DOHH2 (cell line): ENCODE measurements around the gene DPP6.

Source experiments
- H3F3A ChIP-seq: fragments of 200-600 bp; sonication (generic), shearing (Covaris generic); 2 replicates; pipeline ENCODE4 v1.6.0; 2016; ENCODE audit warnings: antibody characterized with exemption, mild to moderate bottlenecking; ENCODE audit not compliant: control insufficient read depth, insufficient read depth
- H3K27ac ChIP-seq: fragments of 200-600 bp; sonication (generic); 2 replicates; pipeline ENCODE4 v1.5.1; 2014; ENCODE audit warnings: low read depth, mild to moderate bottlenecking, low read length, moderate library complexity
- H3K27me3 ChIP-seq: fragments of 200-600 bp; sonication (generic); 2 replicates; pipeline ENCODE4 v1.6.1; 2014; ENCODE audit warnings: mild to moderate bottlenecking, low read length, mixed read lengths; ENCODE audit not compliant: control insufficient read depth
- H3K36me3 ChIP-seq: fragments of 200-600 bp; sonication (generic); 2 replicates; pipeline ENCODE4 v1.6.1; 2014; ENCODE audit warnings: mild to moderate bottlenecking, low read length, moderate library complexity, mixed read lengths; ENCODE audit not compliant: control insufficient read depth
- H3K4me1 ChIP-seq: fragments of 200-600 bp; sonication (generic); 2 replicates; pipeline ENCODE4 v1.6.1; 2014; ENCODE audit warnings: mild to moderate bottlenecking, low read length, mixed read lengths; ENCODE audit not compliant: control insufficient read depth
- H3K4me2 ChIP-seq: fragments of 200-600 bp; sonication (generic); 2 replicates; pipeline ENCODE4 v1.6.0; 2014; ENCODE audit warnings: mild to moderate bottlenecking, low read length, moderate library complexity
- H3K4me3 ChIP-seq: fragments of 200-600 bp; sonication (generic); 2 replicates; pipeline ENCODE4 v1.5.1; 2014; ENCODE audit warnings: mild to moderate bottlenecking, low read length, mixed read lengths
- H3K79me2 ChIP-seq: fragments of 200-600 bp; sonication (generic); 2 replicates; pipeline ENCODE4 v1.6.1; 2014; ENCODE audit warnings: mild to moderate bottlenecking, low read length, mixed read lengths; ENCODE audit not compliant: control insufficient read depth
- H3K9me2 ChIP-seq: fragments of 200-600 bp; sonication (generic); replicated peaks from 2 replicates; pipeline ENCODE4 v1.6.1; 2014; ENCODE audit warnings: mild to moderate bottlenecking, low read length, mixed read lengths; ENCODE audit not compliant: control insufficient read depth
- H3K9me3 ChIP-seq: fragments of 200-600 bp; sonication (generic); 2 replicates; pipeline ENCODE4 v1.6.1; 2014; ENCODE audit warnings: antibody characterized with exemption, low read length, mixed read lengths; ENCODE audit not compliant: control insufficient read depth, insufficient read depth
- H4K20me1 ChIP-seq: fragments of 200-600 bp; sonication (generic); 2 replicates; pipeline ENCODE4 v1.6.0; 2014; ENCODE audit warnings: low read depth, mild to moderate bottlenecking, antibody characterized with exemption, low read length, moderate library complexity; ENCODE audit not compliant: control insufficient read depth, insufficient read depth
- CTCF ChIP-seq: fragments of 200-600 bp; sonication (generic); IDR thresholded peaks from one replicate; pipeline ENCODE4 v1.5.1; 2014; ENCODE audit warnings: antibody characterized with exemption, mild to moderate bottlenecking, low read depth, low read length; ENCODE audit not compliant: poor library complexity, severe bottlenecking
- EZH2phosphoT487 ChIP-seq: fragments of 200-600 bp; sonication (generic); IDR thresholded peaks from 2 replicates; pipeline ENCODE4 v1.6.1; 2017; ENCODE audit warnings: borderline replicate concordance, mild to moderate bottlenecking, antibody characterized with exemption, low read length, moderate library complexity, mixed read lengths

The DPP6 gene

DNA sequence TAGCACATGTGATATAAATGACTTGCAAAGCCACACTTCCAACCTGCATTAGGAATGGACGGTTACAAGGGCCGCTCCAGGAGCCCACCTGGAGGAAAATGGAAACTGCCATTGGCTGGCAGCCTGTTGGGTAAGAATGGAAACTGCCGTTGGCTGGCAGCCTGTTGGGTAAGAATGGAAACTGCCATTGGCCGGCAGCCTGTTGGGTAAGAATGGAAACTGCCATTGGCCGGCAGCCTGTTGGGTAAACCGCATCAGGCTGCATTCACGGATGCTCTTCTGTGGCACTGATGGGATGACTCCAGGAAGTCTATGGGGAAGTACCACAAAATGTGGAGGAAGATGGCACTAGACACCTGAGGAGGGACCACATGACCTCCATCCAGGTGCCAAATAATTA lies 143.1 kb downstream of the DPP6 start:
- H3K27me3 ChIP-seq = no peaks in the 10 kb centered on the region
- TF ChIP-seq EZH2phosphoT487 = no peak
- TF ChIP-seq CTCF = no peak
- H3K27ac ChIP-seq = no peak overlapping the region

DNA sequence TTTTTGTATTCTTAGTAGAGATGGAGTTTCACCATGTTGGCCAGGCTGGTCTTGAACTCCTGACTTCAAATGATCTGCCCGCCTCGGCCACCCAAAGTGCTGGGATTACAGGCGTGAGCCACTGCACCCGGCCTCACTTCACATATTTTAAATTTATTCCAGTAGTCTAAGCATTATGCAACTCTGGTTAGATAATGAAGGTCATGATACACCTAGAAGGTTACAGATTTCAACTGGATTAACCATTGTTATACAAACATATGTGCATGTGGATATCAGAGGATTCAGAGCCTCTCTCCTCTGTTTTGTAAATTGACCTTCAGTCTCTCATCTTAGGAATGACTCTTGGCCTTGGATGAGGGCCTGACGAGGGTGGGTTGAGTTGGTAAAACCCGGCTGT lies 146.3 kb downstream of the DPP6 start:
- no peak overlapping the region for H3K27ac ChIP-seq
- no peak overlapping the region for H3K4me3 ChIP-seq
- H3K27me3 ChIP-seq = no peaks in the 10 kb centered on the region
- H3K4me2 ChIP-seq = no peak overlapping the region
- no peaks in the 10 kb centered on the region for H3K79me2 ChIP-seq
- H3K9me2 ChIP-seq = no peaks in the 10 kb centered on the region
- no peaks in the 10 kb centered on the region for H3K4me1 ChIP-seq
- no peaks in the 10 kb centered on the region for H3K9me3 ChIP-seq
- no peaks in the 10 kb centered on the region for H4K20me1 ChIP-seq
- H3F3A ChIP-seq = no peaks in the 10 kb centered on the region
- no peak for TF ChIP-seq EZH2phosphoT487
- TF ChIP-seq CTCF = no peak
- no peaks in the 10 kb centered on the region for H3K36me3 ChIP-seq

More for the DNA sequence above, 143.1 kb downstream of the DPP6 start:
- H3K79me2 ChIP-seq = no peaks in the 10 kb centered on the region
- no peaks in the 10 kb centered on the region for H3K4me1 ChIP-seq
- no peak overlapping the region for H3K4me3 ChIP-seq
- H3K4me2 ChIP-seq = no peak overlapping the region
- H4K20me1 ChIP-seq = no peaks in the 10 kb centered on the region
- no peaks in the 10 kb centered on the region for H3F3A ChIP-seq
- no peaks in the 10 kb centered on the region for H3K36me3 ChIP-seq
- no peaks in the 10 kb centered on the region for H3K9me3 ChIP-seq
- no peaks in the 10 kb centered on the region for H3K9me2 ChIP-seq

DNA sequence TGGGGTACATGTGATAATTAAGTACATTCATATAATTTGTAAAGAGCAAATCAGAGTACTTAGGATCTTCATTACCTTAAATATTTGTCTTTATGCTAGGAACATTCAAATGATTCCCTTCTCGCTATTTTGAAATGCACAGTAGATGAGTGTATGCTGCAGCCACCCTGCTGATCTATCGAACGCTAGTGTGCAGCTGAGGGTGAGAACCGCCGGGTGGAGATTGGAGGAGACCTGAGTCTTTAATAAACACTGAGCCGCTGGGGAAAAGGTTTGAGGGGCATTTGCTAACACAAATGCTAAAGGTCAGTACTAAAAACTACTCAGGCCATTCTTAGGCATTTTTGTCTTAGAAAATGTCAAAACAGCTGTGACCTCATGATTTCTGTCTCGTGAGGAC lies 148.0 kb downstream of the DPP6 start:
- no peaks in the 10 kb centered on the region for H3K79me2 ChIP-seq
- H3K27me3 ChIP-seq = no peaks in the 10 kb centered on the region
- no peaks in the 10 kb centered on the region for H3F3A ChIP-seq
- no peaks in the 10 kb centered on the region for H3K36me3 ChIP-seq
- no peaks in the 10 kb centered on the region for H4K20me1 ChIP-seq
- no peaks in the 10 kb centered on the region for H3K9me3 ChIP-seq
- H3K4me3 ChIP-seq = no peak overlapping the region
- no peak for TF ChIP-seq CTCF
- TF ChIP-seq EZH2phosphoT487 = no peak
- no peak overlapping the region for H3K4me2 ChIP-seq
- H3K9me2 ChIP-seq = no peaks in the 10 kb centered on the region
- no peaks in the 10 kb centered on the region for H3K4me1 ChIP-seq
- H3K27ac ChIP-seq = no peak overlapping the region

DNA sequence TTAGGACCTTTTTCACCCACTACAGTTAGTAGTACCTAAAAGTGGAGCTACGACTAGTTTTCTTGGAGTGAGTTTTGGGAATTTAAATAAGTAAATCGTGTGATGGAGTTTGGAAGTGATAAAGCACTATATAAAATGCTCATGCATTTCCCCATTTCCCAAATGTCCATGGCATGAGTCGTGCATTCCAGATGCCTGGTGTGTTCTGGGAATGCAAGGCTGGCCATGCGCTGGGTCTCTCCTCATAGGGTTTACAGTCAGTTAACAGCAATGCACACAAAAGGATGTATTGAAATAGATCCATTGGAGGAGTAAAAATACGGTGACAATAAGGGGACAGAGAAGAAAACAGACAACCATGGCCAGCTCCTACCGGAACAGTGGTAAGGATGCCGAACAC lies 149.8 kb downstream of the DPP6 start:
- Histone ChIP-seq H3K4me3 (no peak overlapping the region), H3K4me2 (no peak overlapping the region), H3K27ac (no peak overlapping the region), H3K79me2 (no peaks in the 10 kb centered on the region), H3K9me2 (no peaks in the 10 kb centered on the region), H4K20me1 (no peaks in the 10 kb centered on the region), H3K9me3 (peaks cover 6% of the 10 kb centered on the region; the same call in 1 of the 2 replicates), H3K27me3 (no peaks in the 10 kb centered on the region), H3K36me3 (no peaks in the 10 kb centered on the region), H3F3A (no peaks in the 10 kb centered on the region), H3K4me1 (no peaks in the 10 kb centered on the region)
- TF ChIP-seq CTCF (no peak), EZH2phosphoT487 (no peak)
